ENCODE results near the gene PSENEN. TPM values are rescaled to one million over a fixed set of nuclear protein-coding genes. Genes with fewer than 3 reads are reported as not detected.
A peak's percentile ranks its signal among the peaks of the same experiment; 100 is the strongest.

The PSENEN gene
- total RNA-seq, 6 experiments from 2014 or later = 24.2 to 42.9 (median 35.8) TPM

- no peak for DNase-seq
- intact Hi-C loops (cut with DNase I) = no loop called here
- H3K9me3 ChIP-seq = no peaks in the 10 kb centered on the region
- H3K4me1 ChIP-seq = no peaks in the 10 kb centered on the region
- no peak overlapping the region for H3K4me3 ChIP-seq
- 87% methylated on average over 6 of the region's 28 CpGs for WGBS (ENCODE audit: insufficient coverage, low coverage, low lambda C conversion rate, missing lambda C conversion rate)
- H3K36me3 ChIP-seq = no peaks in the 10 kb centered on the region
- no peaks in the 10 kb centered on the region for H3K27me3 ChIP-seq
- H3K27ac ChIP-seq = no peak overlapping the region
- TF ChIP-seq CTCF (IDR thresholded peaks at IDR 0.05) (no peak), POLR2A (IDR thresholded peaks at IDR 0.05) (no peak)
- ATAC-seq = peak in 2 of 4 donors; percentile 27 to 79
Measured at GRCh38 chr19:35783469-35784434, 38.3 kb downstream of the PSENEN start.

GRCh38 chr19:35784503-35785338 lies 39.3 kb downstream of the PSENEN start:
- H3K36me3 ChIP-seq = no peaks in the 10 kb centered on the region
- DNase-seq = no peak
- no peak for ATAC-seq
- H3K4me3 ChIP-seq = no peak overlapping the region
- TF ChIP-seq POLR2A (IDR thresholded peaks at IDR 0.05) = no peak
- TF ChIP-seq CTCF (IDR thresholded peaks at IDR 0.05) = no peak
- H3K9me3 ChIP-seq = no peaks in the 10 kb centered on the region
- H3K27me3 ChIP-seq = no peaks in the 10 kb centered on the region
- no peaks in the 10 kb centered on the region for H3K4me1 ChIP-seq
- H3K27ac ChIP-seq = no peak overlapping the region
- intact Hi-C loops (cut with DNase I) = no loop called here
- WGBS (ENCODE audit: insufficient coverage, low coverage, low lambda C conversion rate, missing lambda C conversion rate) = 81% methylated on average over 5 of the region's 45 CpGs

GRCh38 chr19:35785339-35785627 lies 39.8 kb downstream of the PSENEN start:
- no peaks in the 10 kb centered on the region for H3K4me1 ChIP-seq
- no peaks in the 10 kb centered on the region for H3K27me3 ChIP-seq
- H3K36me3 ChIP-seq = no peaks in the 10 kb centered on the region
- DNase-seq (no peak), ATAC-seq (no peak)
- no peaks in the 10 kb centered on the region for H3K9me3 ChIP-seq
- TF ChIP-seq CTCF (IDR thresholded peaks at IDR 0.05) = no peak
- TF ChIP-seq POLR2A (IDR thresholded peaks at IDR 0.05) = no peak
- H3K4me3 ChIP-seq = no peak overlapping the region
- intact Hi-C loops (cut with DNase I) = no loop called here
- H3K27ac ChIP-seq = no peak overlapping the region
- no CpG with 5 or more reads among the region's 10 CpGs for WGBS (ENCODE audit: insufficient coverage, low coverage, low lambda C conversion rate, missing lambda C conversion rate)

- Histone ChIP-seq H3K27me3 (no peaks in the 10 kb centered on the region), H3K9me3 (no peaks in the 10 kb centered on the region), H3K36me3 (no peaks in the 10 kb centered on the region), H3K4me1 (peaks cover 0 to 1% (median 0%) of the 10 kb centered on the region in 4 donors), H3K4me3 (no peak overlapping the region), H3K27ac (no peak overlapping the region)
- WGBS (ENCODE audit: insufficient coverage, low coverage, low lambda C conversion rate, missing lambda C conversion rate) = 73% methylated on average over 9 of the region's 31 CpGs
- TF ChIP-seq CTCF (IDR thresholded peaks at IDR 0.05) (no peak), POLR2A (IDR thresholded peaks at IDR 0.05) (no peak)
- DNase-seq = peak in 1 of 3 donors; percentile 43
- no peak for ATAC-seq
- intact Hi-C loops (cut with DNase I) = no loop called here
Measured at GRCh38 chr19:35786299-35787160, 41.1 kb downstream of the PSENEN start.

Measured in right lobe of liver (tissue), 6 donors.